ENCODE results near the gene ASPSCR1. TPM values are rescaled to one million over a fixed set of nuclear protein-coding genes. Genes with fewer than 3 reads are reported as not detected.

ASPSCR1 gene
- total RNA-seq, 2 experiments from 2014 or later = 34.4 to 35.1 TPM

DNA sequence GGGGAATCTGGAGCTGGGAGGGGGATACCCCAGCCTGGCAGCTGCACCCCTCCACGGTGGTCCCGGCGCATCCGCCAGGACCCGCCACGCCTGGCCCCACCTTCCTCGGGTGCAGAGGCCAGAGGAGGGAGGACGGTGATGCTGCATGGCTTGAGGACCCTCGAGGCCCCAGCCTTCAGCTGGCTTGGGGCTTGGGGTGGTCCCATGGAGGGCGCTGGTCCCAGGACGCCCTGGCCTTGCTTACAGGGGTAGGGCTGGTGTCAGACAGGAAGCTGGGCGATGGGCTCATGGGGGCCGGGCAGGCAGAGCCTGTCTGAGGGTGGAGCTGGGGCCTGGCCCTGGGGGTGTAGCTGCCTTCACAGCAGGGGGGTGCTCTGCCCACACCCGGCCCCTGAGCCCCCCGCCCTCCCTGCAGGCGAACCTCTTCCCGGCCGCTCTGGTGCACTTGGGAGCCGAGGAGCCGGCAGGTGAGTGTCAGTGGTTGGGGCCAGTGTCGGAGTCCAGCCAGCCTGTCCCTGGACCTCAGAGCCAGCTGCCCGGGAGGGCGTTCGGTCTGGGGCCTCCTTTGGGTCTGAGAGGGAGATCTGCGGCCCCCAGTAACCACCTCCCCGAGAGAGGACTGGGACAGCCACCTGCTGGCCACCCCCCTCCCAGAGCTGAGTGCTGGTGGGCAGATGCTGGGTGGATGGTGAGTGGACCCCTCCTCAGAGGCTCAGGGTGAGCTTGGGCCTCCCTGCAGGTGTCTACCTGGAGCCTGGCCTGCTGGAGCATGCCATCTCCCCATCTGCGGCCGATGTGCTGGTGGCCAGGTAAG, 38.8 kb downstream of the ASPSCR1 start:
- Mint-ChIP-seq H3K4me1 (peaks cover 3% of the 10 kb centered on the region), H3K4me3 (no peak overlapping the region), H3K9me3 (no peaks in the 10 kb centered on the region), H3K27ac (no peak overlapping the region), H3K27me3 (no peaks in the 10 kb centered on the region), H3K36me3 (no peaks in the 10 kb centered on the region)
- POLR2A ChIA-PET = no interaction called here
- DNase-seq (no peak), ATAC-seq (ENCODE audit: low read depth) (no peak)

GRCh38 chr17:82016875-82017459, 39.5 kb downstream of the ASPSCR1 start:
- POLR2A ChIA-PET = no interaction called here
- peaks cover 8% of the 10 kb centered on the region for H3K4me1 Mint-ChIP-seq
- no peaks in the 10 kb centered on the region for H3K27me3 Mint-ChIP-seq
- ATAC-seq (ENCODE audit: low read depth) (no peak), DNase-seq (no peak)
- no peaks in the 10 kb centered on the region for H3K9me3 Mint-ChIP-seq
- H3K4me3 Mint-ChIP-seq = no peak overlapping the region
- H3K27ac Mint-ChIP-seq = no peak overlapping the region
- H3K36me3 Mint-ChIP-seq = no peaks in the 10 kb centered on the region

DNA sequence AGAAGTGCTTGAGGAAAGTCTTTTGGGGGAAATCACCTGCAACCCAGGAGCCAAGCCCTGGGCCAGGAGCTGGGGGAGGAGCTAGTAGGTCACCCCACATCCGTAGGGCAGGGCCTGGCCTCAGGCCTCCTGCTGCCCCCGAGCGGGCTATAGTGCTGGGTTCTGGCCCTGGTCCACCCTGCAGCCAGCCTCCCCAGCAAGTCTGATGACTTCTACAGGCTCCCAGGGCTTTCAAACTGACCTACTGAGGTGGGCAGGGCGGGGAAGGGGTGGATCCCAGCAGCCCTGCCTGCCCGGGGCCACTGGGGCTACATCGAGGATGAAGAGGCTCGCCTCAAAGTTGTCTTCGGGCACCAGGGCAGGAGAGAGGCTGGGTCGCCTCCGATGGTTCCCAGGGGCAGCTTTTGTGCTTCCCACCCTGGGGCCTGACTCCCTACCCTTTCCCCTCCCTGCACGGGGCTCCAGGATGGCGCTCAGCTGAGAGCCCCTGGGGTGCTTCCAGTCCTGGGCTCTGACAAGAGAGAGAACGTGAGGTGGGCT, 40.3 kb downstream of the ASPSCR1 start:
- POLR2A ChIA-PET = no interaction called here
- H3K9me3 Mint-ChIP-seq = no peaks in the 10 kb centered on the region
- H3K4me3 Mint-ChIP-seq = no peak overlapping the region
- no peak overlapping the region for H3K27ac Mint-ChIP-seq
- DNase-seq (no peak), ATAC-seq (ENCODE audit: low read depth) (no peak)
- H3K27me3 Mint-ChIP-seq = no peaks in the 10 kb centered on the region
- H3K36me3 Mint-ChIP-seq = no peaks in the 10 kb centered on the region
- H3K4me1 Mint-ChIP-seq = peaks cover 9% of the 10 kb centered on the region

GRCh38 chr17:82018152-82018988, 40.9 kb downstream of the ASPSCR1 start:
- DNase-seq (no peak), ATAC-seq (ENCODE audit: low read depth) (no peak)
- no peaks in the 10 kb centered on the region for H3K36me3 Mint-ChIP-seq
- no peaks in the 10 kb centered on the region for H3K9me3 Mint-ChIP-seq
- peaks cover 9% of the 10 kb centered on the region for H3K4me1 Mint-ChIP-seq
- no peak overlapping the region for H3K4me3 Mint-ChIP-seq
- no peaks in the 10 kb centered on the region for H3K27me3 Mint-ChIP-seq
- POLR2A ChIA-PET = interaction anchor here (5.7 kb wide), 1 partner anchor 58 kb away, joined by 39 read pairs; the partner anchor contains the start of gene NOTUM
- H3K27ac Mint-ChIP-seq = peak overlapping the region; percentile 15

GRCh38 chr17:82018989-82019689, 41.7 kb downstream of the ASPSCR1 start:
- DNase-seq (no peak), ATAC-seq (ENCODE audit: low read depth) (no peak)
- POLR2A ChIA-PET = interaction anchor here (1.0 to 5.7 kb wide), 3 partner anchors 11 to 59 kb away, joined by 3 to 39 read pairs (median 3); partner anchors contain the start of gene NOTUM
- H3K27me3 Mint-ChIP-seq = no peaks in the 10 kb centered on the region
- H3K36me3 Mint-ChIP-seq = no peaks in the 10 kb centered on the region
- no peak overlapping the region for H3K27ac Mint-ChIP-seq
- peaks cover 12% of the 10 kb centered on the region for H3K4me1 Mint-ChIP-seq
- no peaks in the 10 kb centered on the region for H3K9me3 Mint-ChIP-seq
- H3K4me3 Mint-ChIP-seq = no peak overlapping the region

DNA sequence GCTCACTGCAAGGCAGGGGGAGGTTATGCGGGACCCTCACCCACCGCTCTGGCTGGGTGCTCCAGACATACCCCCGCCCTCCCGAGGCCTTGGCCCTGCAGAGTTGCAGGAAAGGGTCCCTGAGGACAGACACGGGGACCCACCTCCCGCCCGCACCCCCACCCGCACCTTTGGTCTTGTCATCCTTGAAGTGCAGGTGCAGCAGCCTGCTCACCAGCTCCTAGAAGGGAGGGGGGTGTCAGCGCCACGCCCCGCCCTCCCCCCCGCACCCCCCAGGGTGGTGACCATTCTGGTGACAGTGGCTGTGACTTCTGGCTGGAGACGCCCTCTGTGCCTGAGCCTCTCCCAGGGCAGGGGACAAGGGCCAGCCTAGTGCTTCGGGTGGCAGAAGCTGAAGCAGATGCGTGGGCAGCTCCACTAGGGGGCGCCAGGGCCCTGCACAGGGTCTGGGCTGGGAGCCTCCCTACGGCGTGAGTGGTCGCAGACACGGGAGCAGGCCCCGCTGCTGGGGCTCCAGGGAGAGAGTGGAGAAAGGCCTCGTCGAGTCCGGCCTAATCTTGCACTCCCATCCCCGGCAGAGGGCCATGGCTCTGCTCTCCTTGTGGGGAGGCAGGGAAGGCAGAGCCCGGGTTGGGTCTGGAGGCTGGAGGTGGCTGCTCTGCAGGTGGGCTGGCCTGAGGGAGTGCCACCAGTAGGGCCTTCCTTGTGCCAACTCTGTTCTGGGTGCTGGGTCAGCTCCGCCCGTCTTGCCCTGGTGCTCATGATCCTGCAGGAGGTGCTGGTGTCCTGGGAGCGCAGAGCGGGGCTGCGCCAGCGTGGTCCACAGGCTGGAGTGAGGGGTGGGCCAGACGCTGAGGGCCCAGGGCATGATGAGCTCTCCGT, 42.5 kb downstream of the ASPSCR1 start:
- Mint-ChIP-seq H3K9me3 (no peaks in the 10 kb centered on the region), H3K4me3 (peak overlapping the region; percentile 16), H3K27me3 (no peaks in the 10 kb centered on the region), H3K27ac (no peak overlapping the region), H3K36me3 (no peaks in the 10 kb centered on the region), H3K4me1 (peaks cover 13% of the 10 kb centered on the region)
- ATAC-seq (ENCODE audit: low read depth) = no peak
- POLR2A ChIA-PET = interaction anchor here (0.7 to 5.7 kb wide), 5 partner anchors 10 to 78 kb away, joined by 3 to 39 read pairs (median 3); partner anchors contain the start of genes DCXR, FASN and NOTUM
- DNase-seq = peak; percentile 82

DNA sequence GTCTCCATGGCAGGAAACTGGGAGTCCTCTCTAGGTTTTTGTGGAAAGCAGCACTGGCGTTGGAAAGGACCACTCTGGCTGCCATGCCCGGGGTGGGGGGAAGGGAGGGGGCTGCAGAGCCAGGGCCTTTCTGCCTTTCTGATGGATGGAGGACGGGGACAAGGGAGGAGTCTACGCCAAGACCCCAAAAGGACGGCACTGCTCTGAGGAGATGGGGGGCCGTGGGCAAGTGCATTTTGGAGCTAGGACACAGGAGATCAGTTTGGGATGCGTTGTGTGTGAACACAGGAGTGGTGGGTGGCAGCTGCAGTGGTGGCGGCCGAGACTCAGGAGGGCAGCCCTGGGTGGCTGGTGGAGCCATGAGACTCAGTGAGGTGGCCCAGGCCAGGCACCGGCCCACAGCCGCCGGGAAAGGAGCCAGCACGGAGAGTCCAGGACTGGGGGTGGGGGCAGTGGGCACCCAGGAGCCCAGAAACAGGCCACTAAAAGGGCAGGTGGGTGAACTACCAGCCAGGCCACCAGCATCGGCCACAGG, 43.2 kb downstream of the ASPSCR1 start:
- Mint-ChIP-seq H3K36me3 (no peaks in the 10 kb centered on the region), H3K4me1 (peaks cover 15% of the 10 kb centered on the region), H3K27me3 (no peaks in the 10 kb centered on the region), H3K27ac (peak overlapping the region; percentile 65), H3K4me3 (peak overlapping the region; percentile 22), H3K9me3 (no peaks in the 10 kb centered on the region)
- DNase-seq = no peak
- ATAC-seq (ENCODE audit: low read depth) = no peak
- POLR2A ChIA-PET = interaction anchor here (0.5 to 5.7 kb wide), 9 partner anchors 9 to 78 kb away, joined by 3 to 39 read pairs (median 4); partner anchors contain the start of genes DCXR and NOTUM

DNA sequence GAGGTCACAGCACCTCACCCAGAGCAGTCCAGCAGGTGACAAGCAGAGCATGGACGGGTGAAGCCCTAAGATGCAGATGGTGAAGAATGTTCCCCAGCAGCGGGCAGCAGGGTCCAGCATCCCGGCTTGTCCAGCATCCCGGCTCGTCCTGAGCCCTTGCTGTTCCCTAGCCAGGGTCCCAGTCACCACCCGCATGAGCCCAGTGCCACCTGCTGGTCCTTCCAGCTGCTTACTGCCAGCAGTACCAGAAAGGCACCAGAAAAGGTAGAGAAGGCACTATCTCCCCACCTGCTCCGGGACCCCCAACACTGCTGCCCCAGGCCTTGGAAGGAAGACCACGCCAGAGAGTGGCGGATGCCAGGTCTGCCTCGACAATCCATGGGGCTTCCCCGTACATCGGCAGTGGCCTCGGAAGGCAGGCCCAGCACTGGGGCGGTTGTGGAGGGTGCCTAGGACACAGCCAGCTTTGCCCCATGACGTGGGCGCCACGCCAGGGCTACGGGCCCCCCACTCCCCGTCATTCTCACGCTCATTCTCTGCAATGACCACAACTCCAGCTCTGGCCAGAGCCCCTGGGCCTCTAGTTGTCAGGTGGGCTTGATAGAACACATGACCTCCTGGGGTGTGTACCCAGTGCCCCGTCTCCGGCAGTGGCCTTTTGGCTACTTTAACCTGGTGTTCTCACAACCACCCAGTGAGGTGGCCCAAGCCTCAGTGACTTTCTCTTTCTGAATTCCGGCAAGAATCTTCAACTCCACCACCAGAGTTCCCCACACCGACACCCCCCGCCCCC, 43.9 kb downstream of the ASPSCR1 start:
- H3K27me3 Mint-ChIP-seq = no peaks in the 10 kb centered on the region
- ATAC-seq (ENCODE audit: low read depth) = no peak
- H3K9me3 Mint-ChIP-seq = no peaks in the 10 kb centered on the region
- peaks cover 15% of the 10 kb centered on the region for H3K4me1 Mint-ChIP-seq
- peak; percentile 69 for DNase-seq
- H3K36me3 Mint-ChIP-seq = no peaks in the 10 kb centered on the region
- peak overlapping the region; percentile 72 for H3K27ac Mint-ChIP-seq
- peak overlapping the region; percentile 86 for H3K4me3 Mint-ChIP-seq
- POLR2A ChIA-PET = interaction anchor here (0.5 to 5.7 kb wide), 15 partner anchors 9 to 471 kb away, joined by 3 to 39 read pairs (median 4); partner anchors contain the start of genes DCXR, DUS1L and NOTUM

- no peaks in the 10 kb centered on the region for H3K27me3 Mint-ChIP-seq
- H3K4me3 Mint-ChIP-seq = peak overlapping the region; percentile 86
- peak overlapping the region; percentile 72 for H3K27ac Mint-ChIP-seq
- peaks cover 16% of the 10 kb centered on the region for H3K4me1 Mint-ChIP-seq
- no peak for ATAC-seq (ENCODE audit: low read depth)
- no peaks in the 10 kb centered on the region for H3K9me3 Mint-ChIP-seq
- no peak for DNase-seq
- POLR2A ChIA-PET = interaction anchor here (0.6 to 5.7 kb wide), 17 partner anchors 9 to 1750 kb away, joined by 3 to 39 read pairs (median 3); partner anchors contain the start of genes DCXR, DUS1L and NOTUM
- H3K36me3 Mint-ChIP-seq = no peaks in the 10 kb centered on the region
Observed at GRCh38 chr17:82021900-82022309, 44.5 kb downstream of the ASPSCR1 start.

DNA sequence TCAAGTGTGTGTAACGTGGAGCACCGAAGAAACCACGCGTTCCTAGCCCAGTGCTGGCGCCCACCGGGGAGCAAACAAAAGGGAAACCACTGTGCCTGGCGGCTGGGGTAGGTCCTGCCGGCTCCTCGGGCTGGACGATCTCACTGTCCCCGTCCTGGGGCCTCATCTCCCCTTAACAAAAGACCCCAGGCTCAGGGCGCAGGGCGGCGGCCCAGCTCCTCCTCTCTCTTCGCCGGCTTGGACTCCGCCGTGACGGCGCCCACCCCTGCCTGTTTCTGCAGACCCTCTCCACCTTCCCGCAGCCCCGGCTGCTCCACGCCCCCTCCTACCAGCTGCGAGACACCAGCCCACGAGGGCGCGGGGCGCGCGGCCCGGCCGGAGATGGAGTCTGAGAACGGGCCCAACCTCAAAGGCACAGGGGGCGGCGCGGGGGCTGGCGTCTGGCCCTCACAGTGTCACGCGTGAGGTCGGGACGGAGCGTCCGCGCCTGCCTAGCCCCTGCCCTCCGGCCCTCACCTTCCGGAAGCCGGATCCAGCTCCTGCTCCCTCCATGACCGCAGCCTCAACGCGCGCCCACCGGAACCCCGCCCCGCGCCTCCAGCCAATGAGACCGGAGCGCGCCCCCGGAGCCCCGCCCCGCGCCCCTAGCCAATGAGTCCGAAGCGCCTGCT, 45.0 kb downstream of the ASPSCR1 start, which contains the start of gene CENPX:
Gene CENPX, minus strand, starts transcription at position 569 of the 671 bp plus-strand sequence. Its CDS starts 17 bp downstream, at position 552.
- peaks cover 19% of the 10 kb centered on the region for H3K4me1 Mint-ChIP-seq
- H3K4me3 Mint-ChIP-seq = peak within 1 kb of the TSS; percentile 86
- no peak for ATAC-seq (ENCODE audit: low read depth)
- no peaks in the 10 kb centered on the region for H3K27me3 Mint-ChIP-seq
- no peaks in the 10 kb centered on the region for H3K36me3 Mint-ChIP-seq
- peak within 1 kb of the TSS; percentile 72 for H3K27ac Mint-ChIP-seq
- POLR2A ChIA-PET = interaction anchor here (0.7 to 5.7 kb wide), 20 partner anchors 8 to 1750 kb away, joined by 3 to 39 read pairs (median 4); partner anchors contain the start of genes ANAPC11, ASPSCR1, DCXR and DUS1L
- H3K9me3 Mint-ChIP-seq = no peaks in the 10 kb centered on the region
- DNase-seq = peak; percentile 54
